Small intestine (tissue), 7 donors: ENCODE results near the gene SUPT3H. TPM values are rescaled to one million over a fixed set of nuclear protein-coding genes. Genes with fewer than 3 reads are reported as not detected.
A peak's percentile ranks its signal among the peaks of the same experiment; 100 is the strongest.
"Not testable (repeated sequence)": the region's sequence is repeated elsewhere in the genome, so short reads cannot be mapped to it uniquely, and the experiment has no call there.

Source experiments
- DNase-seq, 2 donors: peaks; one replicate each; pipeline versions ENCODE4 v3.0.0 to v3.0.0-alpha.2; 2013
- FAIRE-seq: peaks from 2 replicates; lab custom pipeline; 2012; peaks lifted over from hg19 to GRCh38; lab: Jason Lieb, UNC
- H3K27ac ChIP-seq, 3 donors: one replicate each; pipeline ENCODE4 v1.5.1; 2013; ENCODE audit warnings: low read length in 2 of 3, mild to moderate bottlenecking in 2 of 3, control low read depth in 1 of 3, inconsistent platforms in 1 of 3, low read depth in 1 of 3, moderate library complexity in 1 of 3
- H3K27me3 ChIP-seq, 3 donors: one replicate each; pipeline ENCODE4 v1.6.1; 2013; ENCODE audit warnings: low read length in 3 of 3, inconsistent platforms in 1 of 3; ENCODE audit not compliant: control insufficient read depth in 3 of 3, insufficient read depth in 3 of 3
- H3K36me3 ChIP-seq, 3 donors: one replicate each; pipeline ENCODE4 v1.6.1; 2013; ENCODE audit warnings: low read length in 3 of 3, inconsistent platforms in 1 of 3, low read depth in 1 of 3, mild to moderate bottlenecking in 1 of 3, moderate library complexity in 1 of 3; ENCODE audit not compliant: control insufficient read depth in 3 of 3, insufficient read depth in 2 of 3
- H3K4me1 ChIP-seq, 3 donors: one replicate each; pipeline ENCODE4 v1.6.1; 2013; ENCODE audit warnings: low read length in 2 of 3, inconsistent platforms in 1 of 3, low read depth in 1 of 3, mild to moderate bottlenecking in 1 of 3, moderate library complexity in 1 of 3; ENCODE audit not compliant: control insufficient read depth in 3 of 3, insufficient read depth in 2 of 3
- H3K4me3 ChIP-seq, 3 donors: one replicate each; pipeline ENCODE4 v1.5.1; 2013; ENCODE audit warnings: low read length in 3 of 3, control low read depth in 1 of 3, inconsistent platforms in 1 of 3, low read depth in 1 of 3, mild to moderate bottlenecking in 1 of 3, moderate library complexity in 1 of 3
- H3K9me3 ChIP-seq, 2 donors: one replicate each; pipeline ENCODE4 v1.6.1; 2013; ENCODE audit warnings: low read depth in 1 of 2, low read length in 1 of 2; ENCODE audit not compliant: control insufficient read depth in 2 of 2, insufficient read depth in 1 of 2
- WGBS, 3 donors: extraction: QIAGEN DNeasy Blood & Tissue Kit; methylation state at CpG; one replicate each; pipeline ENCODE4 v1.1.7; 2013; 5-methylcytosine and 5-hydroxymethylcytosine counted together
- polyA plus RNA-seq, 4 donors: library from polyadenylated mRNA; stranded (reverse) in 3 of 4; unstranded in 1 of 4; fragments of 200-250 nt in 3 of 4; fragments of 120-200 nt in 1 of 4; gene quantifications; one replicate each; pipeline versions ENCODE4 v1.2.1 to v1.2.3, GENCODE V29; 2013
- donor health status: healthy with polysubstance abuse.
- donor health status: control.
- donor health status: control.
- donor health status: Bipolar disorder and iron deficiency.
- donor health status: healthy.

SUPT3H gene
- polyA plus RNA-seq, 4 donors = 2.0 to 13.8 (median 7.0) TPM

GRCh38 chr6:45277741-45278140, 100.0 kb downstream of the SUPT3H start:
- not testable (repeated sequence) for H3K4me3 ChIP-seq, H3K4me1 ChIP-seq, H3K36me3 ChIP-seq, FAIRE-seq, H3K27ac ChIP-seq, H3K27me3 ChIP-seq, DNase-seq, H3K9me3 ChIP-seq
- WGBS, 3 donors = 91 to 96% (median 94%) methylated on average over 4 of the region's 4 CpGs

GRCh38 chr6:45275358-45275757, 102.4 kb downstream of the SUPT3H start:
- FAIRE-seq (peak; percentile 44), DNase-seq (no peak)
- peaks cover 0 to 11% of the 10 kb centered on the region in 2 donors for H3K9me3 ChIP-seq
- WGBS, 3 donors = 90 to 97% (median 92%) methylated on average over 1 of the region's 1 CpG
- H3K4me1 ChIP-seq = no peaks in the 10 kb centered on the region
- H3K27me3 ChIP-seq = peaks cover 0 to 1% (median 0%) of the 10 kb centered on the region in 3 donors
- H3K27ac ChIP-seq = no peak overlapping the region
- H3K4me3 ChIP-seq = no peak overlapping the region
- peaks cover 0 to 3% (median 0%) of the 10 kb centered on the region in 3 donors for H3K36me3 ChIP-seq

- Histone ChIP-seq H3K4me3 (no peak overlapping the region), H3K9me3 (peaks cover 0 to 11% of the 10 kb centered on the region in 2 donors), H3K4me1 (no peaks in the 10 kb centered on the region), H3K27me3 (peaks cover 0 to 2% (median 0%) of the 10 kb centered on the region in 3 donors), H3K27ac (no peak overlapping the region), H3K36me3 (peaks cover 0 to 3% (median 0%) of the 10 kb centered on the region in 3 donors)
- FAIRE-seq = no peak
- no peak for DNase-seq
- 79 to 94% (median 87%) methylated on average over 2 of the region's 2 CpGs for WGBS, 3 donors
These were observed 105.1 kb downstream of the SUPT3H start for GRCh38 chr6:45272626-45273025.

GRCh38 chr6:45265246-45265645, 112.5 kb downstream of the SUPT3H start:
- WGBS, 3 donors = 17 to 65% (median 41%) methylated on average over 2 of the region's 2 CpGs
- H3K27ac ChIP-seq = no peak overlapping the region
- FAIRE-seq (peak; percentile 53), DNase-seq (peak; percentile 18 to 25)
- no peaks in the 10 kb centered on the region for H3K27me3 ChIP-seq
- H3K4me3 ChIP-seq = no peak overlapping the region
- H3K4me1 ChIP-seq = no peaks in the 10 kb centered on the region
- no peaks in the 10 kb centered on the region for H3K36me3 ChIP-seq
- no peaks in the 10 kb centered on the region for H3K9me3 ChIP-seq

- peaks cover 0 to 5% (median 0%) of the 10 kb centered on the region in 3 donors for H3K4me1 ChIP-seq
- no peak overlapping the region for H3K4me3 ChIP-seq
- peak; percentile 31 to 59 for DNase-seq
- H3K27ac ChIP-seq = peak overlapping the region in 1 of 3 donors; percentile 9
- H3K9me3 ChIP-seq = peaks cover 0 to 2% of the 10 kb centered on the region in 2 donors
- FAIRE-seq = no peak
- H3K27me3 ChIP-seq = no peaks in the 10 kb centered on the region
- no peaks in the 10 kb centered on the region for H3K36me3 ChIP-seq
- WGBS, 3 donors = 36 to 69% (median 53%) methylated on average over 3 of the region's 3 CpGs
These were observed 117.0 kb downstream of the SUPT3H start for GRCh38 chr6:45260696-45261095.

- Histone ChIP-seq H3K27ac (no peak overlapping the region), H3K4me1 (peaks cover 0 to 8% (median 0%) of the 10 kb centered on the region in 3 donors), H3K36me3 (no peaks in the 10 kb centered on the region), H3K4me3 (no peak overlapping the region), H3K9me3 (peaks cover 0 to 2% of the 10 kb centered on the region in 2 donors), H3K27me3 (no peaks in the 10 kb centered on the region)
- peak in 1 of 2 donors; percentile 14 for DNase-seq
- WGBS, 3 donors = 84 to 88% (median 87%) methylated on average over 9 of the region's 9 CpGs
- FAIRE-seq = no peak
These were observed 120.7 kb downstream of the SUPT3H start for GRCh38 chr6:45256697-45257695.

- Histone ChIP-seq H3K4me3 (no peak overlapping the region), H3K9me3 (peaks cover 0 to 2% of the 10 kb centered on the region in 2 donors), H3K36me3 (no peaks in the 10 kb centered on the region), H3K27ac (no peak overlapping the region), H3K27me3 (no peaks in the 10 kb centered on the region), H3K4me1 (peaks cover 0 to 8% (median 0%) of the 10 kb centered on the region in 3 donors)
- DNase-seq (no peak), FAIRE-seq (no peak)
- WGBS, 3 donors = 91 to 97% (median 97%) methylated on average over 4 of the region's 4 CpGs
These were observed 122.3 kb downstream of the SUPT3H start for GRCh38 chr6:45255434-45255833.

GRCh38 chr6:45254253-45254652, 123.5 kb downstream of the SUPT3H start:
- no peak overlapping the region for H3K27ac ChIP-seq
- H3K9me3 ChIP-seq = peaks cover 0 to 2% of the 10 kb centered on the region in 2 donors
- peaks cover 0 to 8% (median 0%) of the 10 kb centered on the region in 3 donors for H3K4me1 ChIP-seq
- DNase-seq (peak; percentile 18 to 42), FAIRE-seq (peak; percentile 49)
- no peaks in the 10 kb centered on the region for H3K36me3 ChIP-seq
- whole genome bisulfite sequencing, 3 donors = 35 to 60% (median 54%) methylated on average over 1 of the region's 1 CpG
- no peaks in the 10 kb centered on the region for H3K27me3 ChIP-seq
- H3K4me3 ChIP-seq = no peak overlapping the region
